Neural progenitor cell (in vitro differentiated cells): ENCODE data around the gene JOSD1.

ENCODE experiments used
- EZH2 ChIP-seq: fragments of 200-600 bp; sonication (generic); IDR thresholded peaks from 2 replicates; pipeline ENCODE4 v1.6.1; 2017; ENCODE audit warnings: antibody characterized with exemption, mild to moderate bottlenecking, moderate library complexity
- TF ChIP-seq, protein P1 (sequence below): fragments of 200-600 bp; sonication (generic); IDR thresholded peaks from 2 replicates; pipeline ENCODE4 v1.5.1; 2017; ENCODE audit warnings: antibody characterized with exemption, mild to moderate bottlenecking

DNA sequence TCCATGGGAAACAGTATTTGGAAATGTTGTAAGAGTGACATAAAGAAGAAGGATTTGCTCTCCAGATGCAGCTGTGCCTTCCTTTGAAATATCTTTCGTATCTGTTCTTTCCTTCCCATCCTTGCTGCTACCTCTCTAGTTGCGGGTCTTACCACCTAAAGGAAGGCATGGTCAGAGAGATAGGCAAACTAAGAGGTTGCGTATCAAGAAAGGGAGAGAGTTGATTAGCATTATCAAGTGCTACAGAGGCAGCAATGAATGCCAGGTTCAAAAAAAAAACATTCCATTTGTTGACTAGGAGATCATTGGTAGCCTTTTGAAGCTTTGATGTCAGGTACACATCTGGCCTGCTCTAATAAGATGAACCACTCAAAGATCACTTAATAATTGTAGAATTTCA lies 9.6 kb upstream of the JOSD1 start:
- TF ChIP-seq, protein P1, sequence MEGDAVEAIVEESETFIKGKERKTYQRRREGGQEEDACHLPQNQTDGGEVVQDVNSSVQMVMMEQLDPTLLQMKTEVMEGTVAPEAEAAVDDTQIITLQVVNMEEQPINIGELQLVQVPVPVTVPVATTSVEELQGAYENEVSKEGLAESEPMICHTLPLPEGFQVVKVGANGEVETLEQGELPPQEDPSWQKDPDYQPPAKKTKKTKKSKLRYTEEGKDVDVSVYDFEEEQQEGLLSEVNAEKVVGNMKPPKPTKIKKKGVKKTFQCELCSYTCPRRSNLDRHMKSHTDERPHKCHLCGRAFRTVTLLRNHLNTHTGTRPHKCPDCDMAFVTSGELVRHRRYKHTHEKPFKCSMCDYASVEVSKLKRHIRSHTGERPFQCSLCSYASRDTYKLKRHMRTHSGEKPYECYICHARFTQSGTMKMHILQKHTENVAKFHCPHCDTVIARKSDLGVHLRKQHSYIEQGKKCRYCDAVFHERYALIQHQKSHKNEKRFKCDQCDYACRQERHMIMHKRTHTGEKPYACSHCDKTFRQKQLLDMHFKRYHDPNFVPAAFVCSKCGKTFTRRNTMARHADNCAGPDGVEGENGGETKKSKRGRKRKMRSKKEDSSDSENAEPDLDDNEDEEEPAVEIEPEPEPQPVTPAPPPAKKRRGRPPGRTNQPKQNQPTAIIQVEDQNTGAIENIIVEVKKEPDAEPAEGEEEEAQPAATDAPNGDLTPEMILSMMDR, result no peak
- no peak for TF ChIP-seq EZH2
